Central memory CD8-positive, alpha-beta T cell (primary cell): Measurements from ENCODE around the gene OSBPL5.

Experiments
- ATAC-seq: fragments of 150-1000 bp; cut with Tn5 transposase; replicated peaks from 2 replicates; pipeline ENCODE4 v1.10.0; 2022; ENCODE audit warnings: mild to moderate bottlenecking, moderate FRiP score, moderate number of reproducible peaks; ENCODE audit not compliant: poor library complexity, severe bottlenecking; ENCODE audit errors: extremely low read depth
- DNase-seq, 2 donors: peaks; one replicate each; pipeline ENCODE4 v3.0.0; 2021; ENCODE audit warnings: low spot score in 2 of 2
- H3K27ac Mint-ChIP-seq: one replicate; pipeline ENCODE4 v1.8.0; 2022; ENCODE audit warnings: low read depth, mild to moderate bottlenecking, moderate library complexity, mixed read lengths
- H3K27me3 Mint-ChIP-seq: one replicate; pipeline ENCODE4 v1.8.0; 2022; ENCODE audit warnings: mixed read lengths
- H3K36me3 Mint-ChIP-seq: one replicate; pipeline ENCODE4 v1.8.0; 2022; ENCODE audit warnings: mild to moderate bottlenecking, moderate library complexity, mixed read lengths; ENCODE audit not compliant: insufficient read depth
- H3K4me1 Mint-ChIP-seq: one replicate; pipeline ENCODE4 v1.8.0; 2022; ENCODE audit warnings: mixed read lengths
- H3K4me3 Mint-ChIP-seq: one replicate; pipeline ENCODE4 v1.8.0; 2022; ENCODE audit warnings: mild to moderate bottlenecking, moderate library complexity, mixed read lengths
- H3K9me3 Mint-ChIP-seq: one replicate; pipeline ENCODE4 v1.8.0; 2022; ENCODE audit warnings: mixed read lengths

Gene OSBPL5

GRCh38 chr11:3154001-3154599 is 11.0 kb downstream of the OSBPL5 start:
- ATAC-seq (no peak), DNase-seq (no peak)
- Mint-ChIP-seq H3K27ac (no peak overlapping the region), H3K4me1 (peaks cover 33% of the 10 kb centered on the region), H3K9me3 (no peaks in the 10 kb centered on the region), H3K4me3 (no peak overlapping the region), H3K36me3 (peaks cover 3% of the 10 kb centered on the region), H3K27me3 (no peaks in the 10 kb centered on the region)

GRCh38 chr11:3153291-3153861 is 11.7 kb downstream of the OSBPL5 start:
- no peak for ATAC-seq
- Mint-ChIP-seq H3K27ac (no peak overlapping the region), H3K4me3 (no peak overlapping the region)

GRCh38 chr11:3152471-3153110 is 12.5 kb downstream of the OSBPL5 start:
- Mint-ChIP-seq H3K27me3 (no peaks in the 10 kb centered on the region), H3K4me3 (no peak overlapping the region), H3K9me3 (no peaks in the 10 kb centered on the region), H3K27ac (no peak overlapping the region), H3K36me3 (peaks cover 3% of the 10 kb centered on the region), H3K4me1 (peaks cover 34% of the 10 kb centered on the region)
- DNase-seq (no peak), ATAC-seq (no peak)

More at GRCh38 chr11:3153291-3153861, 11.7 kb downstream of the OSBPL5 start:
- Mint-ChIP-seq H3K9me3 (no peaks in the 10 kb centered on the region), H3K4me1 (peaks cover 33% of the 10 kb centered on the region), H3K27me3 (no peaks in the 10 kb centered on the region), H3K36me3 (peaks cover 3% of the 10 kb centered on the region)
- no peak for DNase-seq

- ATAC-seq = no peak
- no peaks in the 10 kb centered on the region for H3K9me3 Mint-ChIP-seq
- H3K27me3 Mint-ChIP-seq = no peaks in the 10 kb centered on the region
- H3K36me3 Mint-ChIP-seq = peaks cover 6% of the 10 kb centered on the region
- H3K4me1 Mint-ChIP-seq = peaks cover 31% of the 10 kb centered on the region
- no peak overlapping the region for H3K27ac Mint-ChIP-seq
- no peak for DNase-seq
- no peak overlapping the region for H3K4me3 Mint-ChIP-seq
Measured at GRCh38 chr11:3150726-3151125, 14.4 kb downstream of the OSBPL5 start.

- H3K27ac Mint-ChIP-seq = peak overlapping the region; percentile 54
- H3K9me3 Mint-ChIP-seq = no peaks in the 10 kb centered on the region
- ATAC-seq (no peak), DNase-seq (no peak)
- no peak overlapping the region for H3K4me3 Mint-ChIP-seq
- H3K4me1 Mint-ChIP-seq = peaks cover 36% of the 10 kb centered on the region
- H3K36me3 Mint-ChIP-seq = peaks cover 5% of the 10 kb centered on the region
- H3K27me3 Mint-ChIP-seq = no peaks in the 10 kb centered on the region
Measured at GRCh38 chr11:3149852-3150188, 15.3 kb downstream of the OSBPL5 start.

- Mint-ChIP-seq H3K4me1 (peaks cover 36% of the 10 kb centered on the region), H3K27ac (peak overlapping the region; percentile 54), H3K27me3 (no peaks in the 10 kb centered on the region), H3K4me3 (no peak overlapping the region), H3K9me3 (no peaks in the 10 kb centered on the region), H3K36me3 (peaks cover 5% of the 10 kb centered on the region)
- no peak for ATAC-seq
- no peak for DNase-seq
Measured at GRCh38 chr11:3148990-3149851, 15.9 kb downstream of the OSBPL5 start.

GRCh38 chr11:3148255-3148989 is 16.7 kb downstream of the OSBPL5 start:
- Mint-ChIP-seq H3K27ac (peak overlapping the region; percentile 33), H3K4me1 (peaks cover 36% of the 10 kb centered on the region), H3K36me3 (peaks cover 4% of the 10 kb centered on the region), H3K9me3 (no peaks in the 10 kb centered on the region), H3K27me3 (no peaks in the 10 kb centered on the region), H3K4me3 (no peak overlapping the region)
- ATAC-seq (no peak), DNase-seq (no peak)

- Mint-ChIP-seq H3K4me3 (no peak overlapping the region), H3K36me3 (peaks cover 4% of the 10 kb centered on the region), H3K9me3 (no peaks in the 10 kb centered on the region), H3K4me1 (peaks cover 31% of the 10 kb centered on the region), H3K27ac (no peak overlapping the region), H3K27me3 (no peaks in the 10 kb centered on the region)
- no peak for DNase-seq
- ATAC-seq = no peak
Measured at GRCh38 chr11:3147626-3148025, 17.5 kb downstream of the OSBPL5 start.

- ATAC-seq (no peak), DNase-seq (no peak)
- Mint-ChIP-seq H3K4me1 (peaks cover 35% of the 10 kb centered on the region), H3K36me3 (peaks cover 4% of the 10 kb centered on the region), H3K4me3 (no peak overlapping the region), H3K27ac (no peak overlapping the region), H3K27me3 (no peaks in the 10 kb centered on the region), H3K9me3 (no peaks in the 10 kb centered on the region)
Measured at GRCh38 chr11:3147257-3147619, 17.9 kb downstream of the OSBPL5 start.

GRCh38 chr11:3146612-3147256 is 18.4 kb downstream of the OSBPL5 start:
- H3K9me3 Mint-ChIP-seq = no peaks in the 10 kb centered on the region
- H3K27me3 Mint-ChIP-seq = no peaks in the 10 kb centered on the region
- DNase-seq (no peak), ATAC-seq (no peak)
- H3K4me3 Mint-ChIP-seq = no peak overlapping the region
- H3K36me3 Mint-ChIP-seq = peaks cover 4% of the 10 kb centered on the region
- H3K27ac Mint-ChIP-seq = no peak overlapping the region
- peaks cover 35% of the 10 kb centered on the region for H3K4me1 Mint-ChIP-seq

- Mint-ChIP-seq H3K4me1 (peaks cover 29% of the 10 kb centered on the region), H3K27me3 (no peaks in the 10 kb centered on the region), H3K9me3 (no peaks in the 10 kb centered on the region), H3K36me3 (peaks cover 4% of the 10 kb centered on the region), H3K27ac (no peak overlapping the region), H3K4me3 (no peak overlapping the region)
- no peak for DNase-seq
- ATAC-seq = no peak
Measured at GRCh38 chr11:3145206-3145520, 19.9 kb downstream of the OSBPL5 start.
